ENCODE measurements around the gene NLK. TPM values are rescaled to one million over a fixed set of nuclear protein-coding genes. Genes with fewer than 3 reads are reported as not detected.
"Not testable (repeated sequence)": the region's sequence is repeated elsewhere in the genome, so short reads cannot be mapped to it uniquely, and the experiment has no call there.

Gene NLK
- total and polyA plus RNA-seq, 7 experiments from 2014 or later: 1.0 to 19.2 (median 16.5) TPM

DNA sequence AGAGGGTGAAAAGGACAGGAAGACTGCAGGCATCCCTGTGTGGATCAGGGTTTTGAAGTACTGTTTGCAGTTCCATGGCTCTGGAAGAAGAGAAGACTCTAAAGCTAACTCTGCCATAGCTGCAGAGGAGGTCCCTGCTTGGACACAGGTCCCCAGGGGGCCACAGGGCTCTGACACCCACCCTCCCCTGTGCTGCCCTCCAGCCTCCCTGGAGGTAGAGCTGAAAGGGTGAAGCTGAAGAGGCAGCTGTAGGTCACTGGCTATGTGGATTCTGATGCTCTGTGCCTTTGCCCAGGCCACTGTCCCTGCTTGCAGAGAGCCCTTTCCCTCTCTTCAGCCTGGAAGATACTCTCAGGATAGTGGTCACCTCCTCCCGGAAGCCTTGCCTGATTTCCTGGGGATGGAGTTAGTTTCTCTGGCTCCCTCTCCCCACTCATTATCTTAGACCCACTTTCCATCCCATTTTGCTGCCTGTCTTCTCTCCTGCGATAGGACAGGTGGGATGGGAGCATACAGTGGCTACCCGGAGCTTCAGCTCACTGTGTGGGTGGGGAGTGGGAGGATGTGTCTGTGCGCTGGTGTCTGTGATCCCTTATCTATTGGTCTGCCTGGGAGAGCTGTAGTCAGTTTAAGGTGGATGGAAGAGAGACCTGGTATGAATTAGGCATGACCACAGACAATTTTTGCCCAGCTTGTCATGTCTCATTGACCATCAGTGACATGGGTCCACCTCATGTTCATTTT lies 186.7 kb downstream of the NLK start:
- peaks cover 0 to 2% (median 0%) of the 10 kb centered on the region in 11 donors for H3K9me3 Mint-ChIP-seq
- peak overlapping the region in 2 of 10 donors; percentile 71 to 80 for H3K4me3 Mint-ChIP-seq
- H3K4me3 ChIP-seq (ENCODE audit: low read length): no peak overlapping the region
- ChIA-PET POLR2A (no interaction called here), CTCF (interaction anchor here (0.5 to 0.7 kb wide), 2 partner anchors 33 to 40 kb away, joined by 3 to 5 read pairs; no protein-coding TSS in a partner anchor)
- H3K27ac Mint-ChIP-seq: no peak overlapping the region
- H3K36me3 ChIP-seq (ENCODE audit: control insufficient read depth in 2 of 3, insufficient read depth in 3 of 3, low read length in 3 of 3): no peaks in the 10 kb centered on the region
- H3K4me1 Mint-ChIP-seq: peaks cover 8 to 15% (median 12%) of the 10 kb centered on the region in 7 donors
- H3K9me3 ChIP-seq (ENCODE audit: control insufficient read depth in 2 of 3, low read length in 3 of 3): no peaks in the 10 kb centered on the region
- no peaks in the 10 kb centered on the region for H3K36me3 Mint-ChIP-seq
- intact Hi-C loops (cut with micrococcal nuclease): no loop called here
- peaks cover 43 to 64% (median 50%) of the 10 kb centered on the region in 5 donors for H3K27me3 Mint-ChIP-seq
- H3K4me1 ChIP-seq (ENCODE audit: control insufficient read depth in 2 of 2, insufficient read depth in 2 of 2, low read length in 2 of 2): no peaks in the 10 kb centered on the region
- no peak overlapping the region for H3K27ac ChIP-seq (ENCODE audit: low read depth, low read length)
- no peak for DNase-seq
- ATAC-seq: no peak
- H3K27me3 ChIP-seq (ENCODE audit: control insufficient read depth in 2 of 2, insufficient read depth in 2 of 2, low read length in 2 of 2): peaks cover 0 to 3% of the 10 kb centered on the region in 2 donors

DNA sequence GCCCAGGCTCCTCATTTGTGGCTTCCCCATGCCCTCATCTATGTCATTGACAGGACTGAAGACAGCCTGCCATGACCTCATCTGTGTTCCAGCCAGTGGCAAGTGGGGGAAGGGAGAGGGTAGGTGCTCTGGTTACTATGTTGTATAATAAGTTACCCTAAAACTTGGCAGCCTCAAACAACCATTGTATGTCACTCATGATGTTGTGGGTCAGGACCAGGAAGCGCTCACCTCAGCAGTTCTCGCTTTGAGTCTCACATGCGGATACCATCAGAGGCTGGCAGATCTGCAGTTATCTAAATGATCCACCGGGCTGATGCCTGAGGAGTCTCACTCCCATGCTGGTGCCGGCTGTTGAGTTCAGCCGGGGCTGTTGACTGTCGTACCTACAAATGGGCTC lies 187.5 kb downstream of the NLK start:
- H3K9me3 ChIP-seq (ENCODE audit: control insufficient read depth in 2 of 3, low read length in 3 of 3): no peaks in the 10 kb centered on the region
- peaks cover 0 to 2% (median 0%) of the 10 kb centered on the region in 11 donors for H3K9me3 Mint-ChIP-seq
- H3K27ac ChIP-seq (ENCODE audit: low read depth, low read length): no peak overlapping the region
- H3K4me1 ChIP-seq (ENCODE audit: control insufficient read depth in 2 of 2, insufficient read depth in 2 of 2, low read length in 2 of 2): no peaks in the 10 kb centered on the region
- H3K36me3 Mint-ChIP-seq: no peaks in the 10 kb centered on the region
- H3K27me3 ChIP-seq (ENCODE audit: control insufficient read depth in 2 of 2, insufficient read depth in 2 of 2, low read length in 2 of 2): peaks cover 0 to 3% of the 10 kb centered on the region in 2 donors
- no peak for DNase-seq
- peak; percentile 29 for ATAC-seq
- ChIA-PET CTCF (interaction anchor here (0.7 kb wide), 1 partner anchor 39 kb away, joined by 3 read pairs; no protein-coding TSS in a partner anchor), POLR2A (no interaction called here)
- H3K27me3 Mint-ChIP-seq: peaks cover 43 to 66% (median 50%) of the 10 kb centered on the region in 5 donors
- no peak overlapping the region for H3K4me3 ChIP-seq (ENCODE audit: low read length)
- intact Hi-C loops (cut with micrococcal nuclease): loop anchor here (5.0 to 10.0 kb wide), 2 partner anchors 187 to 315 kb away; no protein-coding TSS in a partner anchor
- no peak overlapping the region for H3K27ac Mint-ChIP-seq
- H3K4me1 Mint-ChIP-seq: peaks cover 8 to 15% (median 12%) of the 10 kb centered on the region in 7 donors
- no peak overlapping the region for H3K4me3 Mint-ChIP-seq
- no peaks in the 10 kb centered on the region for H3K36me3 ChIP-seq (ENCODE audit: control insufficient read depth in 2 of 3, insufficient read depth in 3 of 3, low read length in 3 of 3)

DNA sequence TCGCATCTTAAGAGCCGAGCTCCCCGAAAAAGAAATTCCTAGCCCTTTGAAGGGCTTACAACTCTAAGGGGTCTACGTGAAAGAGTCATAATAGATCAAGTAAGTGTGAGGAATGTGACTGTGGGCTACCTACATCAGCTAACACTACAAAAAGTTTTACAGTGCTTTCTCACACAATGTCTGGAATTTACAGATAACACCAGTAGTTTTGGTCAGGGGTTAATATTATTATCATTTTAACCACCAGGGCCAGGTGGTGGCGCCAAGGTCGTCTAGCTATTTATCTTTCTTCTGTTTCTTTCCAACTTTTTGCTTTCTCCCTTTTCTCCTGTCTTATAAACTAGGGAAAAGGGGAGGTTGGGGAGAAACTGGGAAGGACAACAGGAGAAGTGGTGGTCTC lies 188.1 kb downstream of the NLK start:
- H3K4me3 ChIP-seq (ENCODE audit: low read length); ATAC-seq; H3K4me1 ChIP-seq (ENCODE audit: control insufficient read depth in 2 of 2, insufficient read depth in 2 of 2, low read length in 2 of 2); H3K27ac ChIP-seq (ENCODE audit: low read depth, low read length); H3K27ac Mint-ChIP-seq; H3K4me3 Mint-ChIP-seq; DNase-seq; H3K27me3 ChIP-seq (ENCODE audit: control insufficient read depth in 2 of 2, insufficient read depth in 2 of 2, low read length in 2 of 2); H3K36me3 Mint-ChIP-seq; H3K9me3 Mint-ChIP-seq; H3K36me3 ChIP-seq (ENCODE audit: control insufficient read depth in 2 of 3, insufficient read depth in 3 of 3, low read length in 3 of 3); H3K9me3 ChIP-seq (ENCODE audit: control insufficient read depth in 2 of 3, low read length in 3 of 3); POLR2A ChIA-PET: not testable (repeated sequence)
- CTCF ChIA-PET: interaction anchor here (2.0 kb wide), 1 partner anchor 186 kb away, joined by 7 read pairs; no protein-coding TSS in a partner anchor
- peaks cover 41 to 65% (median 48%) of the 10 kb centered on the region in 5 donors for H3K27me3 Mint-ChIP-seq
- intact Hi-C loops (cut with micrococcal nuclease): loop anchor here (5.0 to 10.0 kb wide), 2 partner anchors 187 to 314 kb away; no protein-coding TSS in a partner anchor
- H3K4me1 Mint-ChIP-seq: peaks cover 8 to 15% (median 12%) of the 10 kb centered on the region in 7 donors

DNA sequence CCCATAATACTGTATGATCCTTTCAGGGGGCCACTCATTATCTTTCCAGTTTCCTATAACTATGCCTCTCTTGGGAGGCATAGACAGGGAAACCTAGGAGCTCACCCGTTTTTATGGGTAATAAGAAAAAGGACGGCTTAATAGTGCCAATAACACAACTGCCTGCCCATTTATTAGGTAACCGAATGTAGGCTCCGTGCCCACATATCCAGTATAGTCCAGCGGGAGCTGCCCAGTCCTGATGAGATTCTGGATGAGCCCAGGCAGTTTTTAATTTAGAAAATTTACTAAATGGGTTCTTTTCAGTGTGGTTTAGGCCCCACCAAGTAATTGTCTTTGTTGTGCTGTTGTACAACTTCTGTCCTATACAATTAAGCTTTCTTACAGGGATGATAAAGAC lies 189.1 kb downstream of the NLK start:
- CTCF ChIA-PET: interaction anchor here (1.0 to 2.0 kb wide), 2 partner anchors 13 to 185 kb away, joined by 3 to 7 read pairs; no protein-coding TSS in a partner anchor
- Mint-ChIP-seq H3K4me1 (peaks cover 8 to 15% (median 12%) of the 10 kb centered on the region in 7 donors), H3K27me3 (peaks cover 34 to 56% (median 42%) of the 10 kb centered on the region in 5 donors)
- H3K4me3 ChIP-seq (ENCODE audit: low read length); H3K4me1 ChIP-seq (ENCODE audit: control insufficient read depth in 2 of 2, insufficient read depth in 2 of 2, low read length in 2 of 2); H3K9me3 Mint-ChIP-seq; H3K27ac Mint-ChIP-seq; ATAC-seq; H3K36me3 ChIP-seq (ENCODE audit: control insufficient read depth in 2 of 3, insufficient read depth in 3 of 3, low read length in 3 of 3); H3K27me3 ChIP-seq (ENCODE audit: control insufficient read depth in 2 of 2, insufficient read depth in 2 of 2, low read length in 2 of 2); H3K36me3 Mint-ChIP-seq; DNase-seq; H3K9me3 ChIP-seq (ENCODE audit: control insufficient read depth in 2 of 3, low read length in 3 of 3); H3K4me3 Mint-ChIP-seq; POLR2A ChIA-PET; H3K27ac ChIP-seq (ENCODE audit: low read depth, low read length): not testable (repeated sequence)
- intact Hi-C loops (cut with micrococcal nuclease): loop anchor here (5.0 to 10.0 kb wide), 2 partner anchors 186 to 313 kb away; no protein-coding TSS in a partner anchor

DNA sequence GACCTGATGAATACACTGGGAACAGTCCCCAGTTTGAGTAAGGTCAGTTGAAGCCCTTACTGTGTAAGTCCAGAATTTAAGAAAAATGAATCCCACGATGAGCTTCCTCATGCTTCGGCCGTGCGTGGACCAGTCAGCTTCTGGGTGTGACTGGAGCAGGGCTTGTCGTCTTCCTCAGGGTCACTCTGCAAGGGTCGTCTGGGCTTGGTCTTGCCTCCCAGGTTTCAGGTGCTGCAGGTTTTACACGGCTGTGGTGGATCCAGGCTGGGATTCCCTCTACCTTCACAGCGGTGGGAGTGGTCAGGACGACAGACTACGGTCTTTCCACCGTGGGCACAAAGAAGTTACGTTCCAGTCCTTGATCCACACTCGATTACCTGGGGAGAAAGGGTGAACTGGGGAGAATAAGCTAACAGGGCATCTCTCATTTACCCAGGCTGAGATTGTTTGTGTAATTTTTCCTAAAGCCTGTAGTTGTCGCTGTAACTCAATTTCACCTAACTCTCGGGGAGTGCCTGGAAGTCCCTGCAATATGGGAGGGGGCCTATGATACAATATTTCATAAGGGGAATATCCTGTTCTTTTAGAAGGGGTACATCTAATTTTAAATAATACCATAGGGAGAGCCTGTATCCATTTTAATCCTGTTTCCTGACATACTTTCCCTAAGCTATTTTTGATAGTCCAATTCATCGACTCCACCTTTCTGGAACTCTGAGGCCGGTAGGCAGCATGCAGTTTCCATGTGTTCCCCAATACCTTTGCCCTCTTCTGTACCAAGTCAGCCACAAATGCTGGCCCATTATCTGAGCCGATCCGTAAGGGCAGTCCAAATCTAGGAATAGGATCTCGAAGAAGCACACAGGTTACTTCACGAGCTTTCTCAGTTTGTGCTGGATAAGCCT lies 190.7 kb downstream of the NLK start:
- H3K27ac ChIP-seq (ENCODE audit: low read depth, low read length); H3K36me3 ChIP-seq (ENCODE audit: control insufficient read depth in 2 of 3, insufficient read depth in 3 of 3, low read length in 3 of 3); POLR2A ChIA-PET; H3K9me3 ChIP-seq (ENCODE audit: control insufficient read depth in 2 of 3, low read length in 3 of 3); H3K9me3 Mint-ChIP-seq; ATAC-seq; H3K4me1 Mint-ChIP-seq; H3K4me1 ChIP-seq (ENCODE audit: control insufficient read depth in 2 of 2, insufficient read depth in 2 of 2, low read length in 2 of 2); H3K36me3 Mint-ChIP-seq; H3K4me3 ChIP-seq (ENCODE audit: low read length); H3K4me3 Mint-ChIP-seq; H3K27me3 ChIP-seq (ENCODE audit: control insufficient read depth in 2 of 2, insufficient read depth in 2 of 2, low read length in 2 of 2): not testable (repeated sequence)
- intact Hi-C loops (cut with micrococcal nuclease): loop anchor here (5.0 to 10.0 kb wide), 2 partner anchors 184 to 312 kb away; no protein-coding TSS in a partner anchor
- Mint-ChIP-seq H3K27me3 (peaks cover 28 to 49% (median 34%) of the 10 kb centered on the region in 5 donors), H3K27ac (peak overlapping the region in 1 of 9 donors; percentile 30)
- DNase-seq: peak in 1 of 9 donors; percentile 24
- CTCF ChIA-PET: interaction anchor here (0.6 kb wide), 1 partner anchor 285 kb away, joined by 4 read pairs; no protein-coding TSS in a partner anchor

All from naive thymus-derived CD4-positive, alpha-beta T cell (primary cell).